RPMI7951 (cell line): ENCODE data around the gene TTC39C. TPM values are rescaled to one million over a fixed set of nuclear protein-coding genes. Genes with fewer than 3 reads are reported as not detected.

Experiments
- DNase-seq: peaks from one replicate; pipeline ENCODE4 v3.0.0-alpha.2; 2012; ENCODE audit warnings: low read depth
- total RNA-seq: library from RNA; depleted of rRNA; stranded (reverse); fragments of >200 nt; shearing (Covaris generic); gene quantifications from 2 replicates; pipeline ENCODE4 v1.2.3, GENCODE V29; 2014; rRNA removed

Gene TTC39C
- 18.1 and 19.0 TPM in 2 replicates for total RNA-seq

DNA sequence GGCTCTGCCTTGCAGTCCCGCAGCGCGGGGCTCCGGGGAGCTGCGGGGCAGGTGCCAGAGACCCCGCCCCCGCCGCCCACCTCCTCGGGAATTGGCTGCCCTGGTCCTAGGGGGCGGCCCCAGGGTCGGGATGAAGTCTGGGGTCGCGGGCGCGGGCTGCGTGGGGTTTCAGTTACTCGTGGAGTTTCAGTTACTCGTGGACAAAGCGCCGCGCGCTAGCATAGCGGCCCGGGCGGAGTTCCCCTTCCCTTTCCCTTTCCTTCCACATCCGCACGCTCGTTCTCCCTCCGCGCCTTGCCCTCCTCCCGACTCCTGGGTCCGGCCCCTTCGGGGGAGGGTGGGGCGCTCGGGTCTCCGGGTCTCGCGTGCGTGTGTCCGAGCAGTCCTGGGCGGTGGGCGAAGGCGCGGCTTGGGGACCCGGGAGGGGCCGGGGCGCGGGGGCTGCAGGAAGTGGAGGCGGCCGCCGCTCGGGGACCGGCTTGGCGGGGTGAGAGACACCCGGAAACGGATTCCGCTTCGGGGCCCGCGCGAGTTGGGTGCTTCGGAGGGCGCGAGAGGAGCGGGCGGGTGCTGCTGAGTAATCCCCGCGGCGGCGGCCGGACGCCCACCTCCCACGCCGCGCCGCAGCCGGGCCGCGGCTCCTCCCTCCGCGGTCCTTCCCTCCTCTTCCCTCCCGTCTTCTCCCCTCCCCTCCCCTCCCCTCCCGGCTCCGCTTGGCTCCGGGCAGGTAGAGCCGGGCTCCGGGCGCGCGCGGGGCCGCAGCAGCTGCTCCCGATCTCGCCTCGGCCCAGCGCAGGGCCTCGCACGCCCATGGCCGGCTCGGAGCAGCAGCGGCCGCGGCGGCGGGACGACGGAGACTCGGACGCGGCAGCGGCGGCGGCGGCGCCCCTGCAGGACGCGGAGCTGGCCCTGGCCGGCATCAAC lies at the start of gene TTC39C:
TTC39C (plus strand) TSS at position 693 of the 924 bp plus-strand sequence; CDS start at position 811, 118 bp downstream.
- peak; percentile 79 for DNase-seq

DNA sequence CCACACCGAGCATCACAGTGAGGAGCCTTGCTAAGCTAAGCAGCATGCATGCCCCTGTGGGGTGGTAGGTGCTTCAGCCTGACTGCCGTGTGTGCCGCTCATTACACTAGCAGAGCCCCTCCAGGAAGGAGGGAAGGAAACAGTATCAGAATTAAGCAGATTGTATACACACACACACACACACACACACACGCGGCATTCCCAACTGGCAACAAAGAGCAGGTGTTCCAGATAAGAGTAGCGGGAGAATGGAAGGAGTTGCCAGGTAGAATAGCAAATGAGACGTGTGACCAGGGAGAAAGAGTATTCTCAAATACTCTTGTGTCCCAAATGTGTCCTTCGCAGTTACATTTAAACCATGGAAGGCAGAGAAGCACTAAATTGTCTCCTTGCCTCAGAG lies 47.6 kb upstream of the TTC39C start:
- no peak for DNase-seq

DNA sequence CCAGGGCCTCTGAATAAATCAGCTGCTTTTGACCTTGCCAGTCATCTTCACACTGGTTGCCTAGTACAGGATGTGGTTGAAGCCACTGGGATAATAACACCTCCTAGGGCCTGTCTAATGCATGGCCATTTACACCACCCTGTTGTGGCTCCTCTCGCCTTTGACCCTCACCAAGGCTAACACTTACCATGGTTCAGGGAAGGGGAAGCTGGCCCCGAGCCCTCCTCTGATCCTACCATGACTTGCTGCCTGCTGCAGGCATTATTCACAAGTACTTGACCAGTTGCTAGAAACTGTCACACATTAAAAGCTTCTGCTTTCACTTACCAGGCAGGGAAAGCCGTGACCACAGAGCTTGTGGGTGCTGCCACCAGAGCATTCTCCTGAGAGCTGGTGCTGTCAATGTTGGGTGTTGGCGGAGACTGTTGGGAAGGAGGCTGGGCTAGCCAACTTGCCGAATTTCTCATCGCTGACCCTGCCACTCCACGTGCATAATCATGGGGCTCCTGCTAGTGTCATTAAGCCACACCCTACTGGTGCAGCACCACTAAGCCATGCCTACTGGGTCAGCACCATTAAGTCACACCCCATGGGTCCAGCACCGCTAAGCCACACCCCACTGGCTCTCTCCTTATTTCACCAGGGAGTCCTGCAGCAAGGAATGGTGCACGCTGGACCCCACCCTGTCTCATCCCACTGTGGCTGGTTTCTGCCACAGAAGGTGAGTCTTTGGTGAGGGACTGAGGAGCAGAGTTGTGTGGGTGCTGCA lies 47.0 kb upstream of the TTC39C start:
- DNase-seq = peak; percentile 14

DNA sequence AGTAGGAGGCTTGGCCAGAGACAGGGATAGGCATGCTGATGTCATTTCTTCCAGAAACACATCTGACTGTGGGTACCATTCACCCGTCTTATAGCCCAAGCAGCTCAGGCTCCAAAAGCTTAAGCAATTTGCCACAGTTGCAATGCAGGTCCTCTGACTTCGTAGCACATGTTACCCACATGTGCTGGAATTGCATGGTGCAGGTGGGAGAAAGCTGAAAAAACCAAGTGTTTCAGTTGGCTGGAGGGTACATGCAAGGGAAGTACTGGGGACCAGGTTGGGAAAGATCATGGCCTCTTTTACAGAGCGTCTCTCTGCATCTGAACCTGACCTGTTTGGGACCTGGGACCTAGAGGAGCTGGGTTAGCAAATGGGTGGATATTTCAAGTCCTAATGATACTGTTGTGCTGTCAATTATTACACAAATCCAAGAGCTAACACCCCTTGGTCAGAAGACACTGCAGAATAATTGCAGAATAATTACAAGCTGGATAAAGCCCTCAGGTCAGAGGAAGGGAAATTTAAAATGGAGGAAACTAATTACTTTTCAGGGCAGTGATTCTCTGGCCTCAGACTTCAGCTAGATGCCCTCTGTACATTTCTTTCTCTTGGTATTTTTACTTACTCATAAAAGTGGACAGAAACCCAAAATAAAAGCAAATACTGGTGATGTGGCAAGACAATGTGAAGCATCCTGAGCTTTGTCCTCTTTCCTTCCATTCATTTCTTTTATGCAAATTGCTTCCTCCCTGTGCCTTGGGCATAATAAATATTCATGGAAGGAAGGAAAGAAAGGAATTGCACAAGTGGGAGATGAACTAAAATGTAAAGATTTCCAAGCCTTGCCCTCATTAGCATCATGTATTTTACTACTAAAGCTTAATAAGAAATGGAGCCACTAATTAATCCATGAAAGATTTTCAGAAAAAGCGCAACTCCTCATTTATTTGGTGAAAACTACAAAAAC lies 45.6 kb upstream of the TTC39C start:
- DNase-seq = no peak

DNA sequence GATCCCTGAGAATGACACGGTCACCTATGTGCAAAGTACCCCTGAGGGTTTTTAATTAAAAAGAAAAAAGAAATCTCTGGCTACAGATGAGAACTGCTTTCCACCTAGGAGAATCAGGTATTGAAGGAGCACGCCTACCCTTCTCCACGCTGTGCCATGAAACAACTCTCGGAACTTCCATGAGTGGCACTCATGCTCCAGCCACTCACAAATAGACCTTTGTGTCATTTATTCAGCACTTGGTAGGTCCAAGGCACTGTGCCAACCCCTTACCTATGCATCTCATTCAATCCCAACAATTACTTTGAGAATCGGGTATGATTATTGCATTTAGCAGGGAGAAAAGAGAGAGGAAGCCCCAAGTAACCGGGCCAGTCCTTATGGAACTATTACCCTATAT lies 44.9 kb upstream of the TTC39C start:
- DNase-seq = no peak

- no peak for DNase-seq
Observed at GRCh38 chr18:23970161-23971096, 44.1 kb upstream of the TTC39C start.

- DNase-seq = no peak
Observed at GRCh38 chr18:23971097-23971440, 43.5 kb upstream of the TTC39C start.

GRCh38 chr18:23971666-23972230 lies 42.8 kb upstream of the TTC39C start:
- no peak for DNase-seq

GRCh38 chr18:23972453-23972852 lies 42.1 kb upstream of the TTC39C start:
- DNase-seq = peak; percentile 35

- DNase-seq = no peak
Observed at GRCh38 chr18:23977103-23977502, 37.5 kb upstream of the TTC39C start.

DNA sequence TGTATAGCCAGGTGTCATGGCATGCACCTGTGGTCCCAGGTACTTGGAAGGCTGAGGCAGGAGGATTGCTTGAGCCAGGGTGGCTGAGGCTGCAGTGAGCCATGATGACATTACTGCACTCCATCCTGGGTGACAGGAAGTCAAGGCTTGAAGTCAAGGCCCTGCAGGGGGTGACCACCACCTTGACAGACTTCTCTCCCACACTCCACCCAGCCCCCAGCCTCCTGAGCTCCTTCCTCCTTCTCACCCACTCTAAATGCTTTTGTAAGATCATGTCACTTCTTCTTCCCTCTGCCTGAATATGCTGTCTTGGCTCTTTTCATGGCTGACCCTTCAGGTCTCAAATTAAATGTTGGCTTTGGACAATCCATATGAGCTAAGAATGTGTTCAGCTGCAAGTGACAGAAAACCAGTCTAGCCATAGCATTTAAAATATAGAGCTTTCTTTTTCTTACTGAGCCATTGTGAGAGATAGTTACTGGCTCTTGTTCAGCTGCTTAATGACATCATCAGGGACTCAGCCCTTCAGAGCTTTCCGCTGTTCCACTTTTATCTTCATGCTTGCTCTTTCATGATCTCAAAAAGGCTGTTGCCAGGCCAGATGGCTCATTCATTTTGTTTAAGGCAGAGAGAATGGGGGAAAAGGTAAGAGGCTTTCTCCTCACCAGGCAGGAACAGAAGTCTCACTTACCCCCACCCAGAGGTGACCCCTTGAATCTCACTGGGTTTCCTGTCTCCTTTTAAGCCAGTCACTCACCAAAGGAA lies 36.7 kb upstream of the TTC39C start:
- peak; percentile 4 for DNase-seq

DNA sequence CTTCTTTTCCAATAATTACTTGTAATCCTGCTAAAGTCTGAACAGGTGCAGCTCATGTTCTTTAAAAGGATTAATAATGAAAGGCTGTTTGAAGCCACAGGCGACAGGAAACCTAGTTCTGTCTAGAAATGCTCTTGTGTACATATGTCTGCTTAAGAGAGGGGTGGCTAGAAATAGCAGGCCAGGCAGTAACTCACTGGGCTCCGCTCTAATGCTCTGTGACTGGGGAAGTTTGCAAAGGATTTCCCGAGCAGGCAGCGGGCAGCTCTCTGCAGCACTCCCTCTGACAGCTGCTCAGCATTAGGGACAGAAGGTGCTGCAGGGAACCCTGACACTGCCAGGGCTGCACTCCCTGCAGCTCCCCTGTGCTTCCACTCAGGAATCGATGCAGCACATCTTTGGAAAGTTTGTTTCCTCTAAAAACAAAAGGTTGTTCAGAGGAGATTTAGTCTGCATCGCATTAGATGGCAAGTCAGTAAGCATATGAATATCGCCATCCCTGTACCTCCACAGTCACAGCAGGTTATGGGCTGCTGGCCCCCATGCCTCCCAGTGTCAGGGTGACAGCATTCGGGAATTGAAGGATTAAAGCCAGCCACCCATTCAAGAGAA lies 33.1 kb upstream of the TTC39C start:
- DNase-seq = no peak

GRCh38 chr18:23982155-23983079 lies 32.1 kb upstream of the TTC39C start:
- peak; percentile 49 for DNase-seq

- no peak for DNase-seq
Observed at GRCh38 chr18:23983112-23983511, 31.4 kb upstream of the TTC39C start.

DNA sequence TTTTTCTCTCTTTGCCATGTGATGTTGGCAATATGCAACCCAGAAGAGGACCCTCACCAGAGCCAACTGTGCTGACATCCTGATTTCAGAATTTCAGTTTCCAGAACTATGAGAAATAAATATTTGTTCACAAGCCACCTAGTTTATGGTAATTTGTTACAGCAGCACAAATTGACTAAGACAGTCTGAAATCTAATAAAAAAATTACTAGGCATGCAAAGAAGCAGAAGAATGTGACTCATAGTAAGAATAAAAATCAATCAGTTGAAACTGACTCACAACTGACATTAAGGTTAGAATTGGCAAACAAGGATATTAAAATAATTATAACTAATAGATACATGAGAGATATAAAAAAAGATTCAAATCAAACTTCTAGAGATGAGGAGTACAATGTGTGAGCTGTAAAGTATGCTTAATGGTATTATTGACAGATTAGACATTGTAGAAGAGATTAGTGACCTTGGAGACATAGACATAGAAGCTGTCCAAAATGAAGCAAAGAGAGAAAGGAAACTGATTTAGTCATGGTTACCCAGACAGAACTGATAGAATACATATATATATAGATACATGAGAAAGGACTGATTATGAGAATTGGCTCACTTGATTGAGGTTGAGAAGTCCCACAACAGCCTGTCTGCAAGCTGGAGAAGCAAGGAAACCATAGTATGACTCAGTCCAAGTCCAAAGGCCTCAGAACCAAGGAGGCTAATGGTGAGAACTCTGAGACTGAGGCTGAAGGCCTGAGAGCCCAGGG lies 27.8 kb upstream of the TTC39C start:
- DNase-seq = no peak

- no peak for DNase-seq
Observed at GRCh38 chr18:23990474-23991410, 23.8 kb upstream of the TTC39C start.
